22Rv1 (cell line): Measurements from ENCODE around the gene PPP2R5E.

Experiments used
- CTCF ChIP-seq: fragments of 450-650 bp; IDR thresholded peaks from 2 replicates; pipeline ENCODE4 v1.5.1; 2017; ENCODE audit warnings: mild to moderate bottlenecking
- ZFX ChIP-seq: fragments of 450-650 bp; IDR thresholded peaks from 2 replicates; pipeline ENCODE4 v1.6.1; 2017; ENCODE audit warnings: antibody characterized with exemption, borderline replicate concordance

GRCh38 chr14:63454863-63455622 lies 88.1 kb downstream of the PPP2R5E start:
- TF ChIP-seq CTCF (no peak), ZFX (no peak)
